HG02642 (cell line): Measurements from ENCODE around the gene WDR49.
"Not testable (repeated sequence)": the region's sequence is repeated elsewhere in the genome, so short reads cannot be mapped to it uniquely, and the experiment has no call there.

Source experiments
- ATAC-seq: cut with Tn5 transposase; IDR thresholded peaks from one replicate; pipeline ENCODE4 v1.9.1; 2021; ENCODE audit warnings: mild to moderate bottlenecking; ENCODE audit not compliant: unreplicated experiment, poor library complexity

WDR49 gene

DNA sequence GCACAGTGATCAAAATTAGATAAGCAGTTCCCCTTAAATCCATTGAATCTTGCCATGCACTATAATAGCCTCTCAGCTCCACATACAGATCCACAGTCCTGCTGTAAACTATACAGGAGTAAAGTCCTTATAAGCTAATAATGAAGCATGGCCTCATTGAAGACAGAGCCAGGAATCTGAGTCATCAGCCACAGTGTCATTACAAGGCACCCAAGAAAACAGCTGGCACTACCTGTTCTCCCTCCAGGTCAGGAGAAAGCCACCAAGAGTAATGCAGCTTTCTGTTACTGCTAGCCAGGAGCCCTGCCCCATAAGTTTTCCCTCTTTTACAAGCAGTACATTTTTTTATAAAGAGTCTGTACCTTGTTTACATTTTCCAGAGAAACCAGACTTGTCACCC, 27.3 kb downstream of the WDR49 start:
- ATAC-seq, result no peak

DNA sequence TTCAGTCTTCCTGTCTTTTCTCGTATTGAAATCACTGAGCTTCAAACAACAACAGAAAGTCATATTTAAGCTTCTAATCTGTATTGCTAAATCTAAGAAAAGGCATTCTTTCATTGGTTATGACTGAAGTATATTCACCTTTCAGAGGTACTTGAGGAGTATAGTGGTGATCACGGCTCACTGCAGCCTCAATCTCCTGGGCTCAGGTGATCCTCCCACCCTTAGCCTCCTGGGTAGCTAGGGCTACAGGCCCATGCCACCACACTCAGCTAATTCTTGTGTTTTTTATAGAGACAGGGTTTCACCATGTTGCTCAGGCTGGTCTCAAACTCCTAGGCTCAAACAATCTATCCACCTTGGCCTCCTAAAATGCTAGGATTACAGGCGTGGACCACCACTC, 38.7 kb downstream of the WDR49 start:
- no peak for ATAC-seq

DNA sequence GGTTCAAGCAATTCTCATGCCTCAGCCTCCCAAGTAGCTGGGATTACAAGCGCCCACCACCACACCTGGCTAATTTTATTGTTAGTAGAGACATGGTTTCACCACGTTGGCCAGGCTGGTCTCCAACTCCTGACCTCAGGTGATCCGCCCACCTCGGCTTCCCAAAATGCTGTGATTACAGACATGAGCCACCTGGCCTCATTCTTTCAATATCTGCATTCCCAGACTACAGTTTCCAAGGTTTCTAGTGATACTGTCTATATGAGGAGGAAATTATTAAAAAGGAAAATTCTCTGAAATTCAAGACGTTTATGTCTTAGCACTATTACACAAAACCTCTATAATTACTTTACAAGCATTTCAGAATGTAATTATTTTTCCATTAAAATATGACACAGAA, 39.5 kb downstream of the WDR49 start:
- not testable (repeated sequence) for ATAC-seq

DNA sequence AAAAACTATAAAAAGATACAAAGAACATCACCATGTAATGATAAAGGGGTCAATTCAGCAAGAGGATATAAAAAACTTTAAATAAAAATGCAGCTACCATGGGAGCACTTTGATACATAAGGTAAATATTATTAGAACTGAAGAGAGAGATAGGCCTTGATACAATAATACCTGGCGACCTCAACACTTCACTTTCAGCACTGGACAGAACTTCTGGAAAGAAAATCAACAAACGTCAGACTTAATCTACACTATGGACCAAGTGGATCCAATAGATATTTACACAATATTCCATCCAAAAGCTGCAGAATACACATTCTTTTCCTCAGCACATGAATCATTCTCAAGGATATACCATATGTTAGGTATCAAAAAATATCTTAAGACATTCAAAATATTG, 42.0 kb downstream of the WDR49 start:
- no peak for ATAC-seq

DNA sequence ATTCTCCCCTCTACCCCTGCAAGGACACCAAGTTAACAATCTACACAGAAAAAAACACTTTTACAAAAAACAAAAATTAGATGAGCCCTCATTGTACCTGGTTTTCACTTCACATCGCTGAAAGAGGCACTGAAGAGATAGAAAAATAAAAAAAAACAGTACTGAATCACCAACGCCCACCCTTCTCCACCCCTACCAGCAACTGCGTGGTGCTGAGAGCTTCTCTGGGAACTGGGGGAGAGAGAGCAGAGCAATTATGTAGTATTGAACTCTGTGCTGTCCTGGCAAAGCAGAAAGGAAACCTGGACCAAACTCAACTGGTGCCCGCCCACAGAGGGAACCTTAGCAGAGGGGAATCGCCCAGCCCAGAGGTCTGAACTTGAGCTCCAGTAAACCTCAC, 44.6 kb downstream of the WDR49 start:
- no peak for ATAC-seq

DNA sequence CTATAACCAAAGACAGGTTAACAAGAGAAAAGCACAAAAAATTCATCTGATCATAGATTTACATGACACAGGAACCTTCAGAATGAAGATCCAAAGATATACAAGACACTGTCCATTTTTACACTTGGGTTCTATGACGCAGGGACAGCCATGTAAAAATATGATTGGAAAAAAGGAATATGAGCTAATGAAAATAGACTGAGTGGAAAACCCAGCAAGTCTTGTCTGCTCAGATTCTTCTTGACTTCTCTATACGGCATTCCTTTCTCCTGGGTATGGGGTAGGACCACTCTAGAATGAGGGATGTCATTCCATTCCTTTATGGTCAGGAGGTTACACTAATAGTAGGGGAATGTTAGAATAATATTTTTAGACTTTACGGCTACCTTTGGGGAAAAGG, 46.9 kb downstream of the WDR49 start:
- no peak for ATAC-seq

DNA sequence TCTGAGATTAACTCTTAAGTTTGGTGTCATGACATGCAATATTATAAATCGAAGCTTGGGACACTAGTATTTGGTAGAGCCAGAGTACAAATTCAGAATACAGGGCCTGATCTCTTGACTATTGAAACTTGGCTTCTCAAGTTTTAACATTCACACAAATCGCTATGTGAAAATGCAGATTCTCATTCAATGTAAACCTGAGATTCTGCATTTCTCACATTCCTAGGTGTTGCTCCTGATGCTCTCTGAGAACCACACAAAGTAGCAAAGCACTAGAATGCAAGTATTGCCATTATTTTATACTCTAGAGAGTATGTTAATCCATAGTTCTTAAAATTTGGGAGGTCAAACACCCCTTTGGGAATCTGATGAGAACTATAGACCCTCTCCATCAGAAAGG, 47.9 kb downstream of the WDR49 start:
- ATAC-seq, result no peak

DNA sequence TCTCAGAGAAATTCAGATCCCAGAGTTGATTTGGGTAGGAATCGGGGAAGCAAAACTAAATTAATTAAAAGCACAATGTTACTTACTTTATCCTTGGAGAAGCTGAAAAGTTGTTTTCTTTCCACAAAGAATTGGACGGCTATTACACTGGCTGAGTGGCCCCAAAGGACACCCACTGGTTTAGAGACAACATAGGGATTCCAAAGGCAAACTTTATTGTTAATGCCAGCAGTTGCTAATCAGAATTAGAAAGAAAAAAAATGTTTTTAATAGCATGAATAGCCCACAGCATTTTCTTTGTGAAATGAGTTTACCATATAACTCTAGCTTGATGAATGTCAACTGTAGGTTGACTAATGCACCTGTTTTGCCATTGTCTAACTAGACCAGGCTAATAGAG, 51.7 kb downstream of the WDR49 start:
- no peak for ATAC-seq

DNA sequence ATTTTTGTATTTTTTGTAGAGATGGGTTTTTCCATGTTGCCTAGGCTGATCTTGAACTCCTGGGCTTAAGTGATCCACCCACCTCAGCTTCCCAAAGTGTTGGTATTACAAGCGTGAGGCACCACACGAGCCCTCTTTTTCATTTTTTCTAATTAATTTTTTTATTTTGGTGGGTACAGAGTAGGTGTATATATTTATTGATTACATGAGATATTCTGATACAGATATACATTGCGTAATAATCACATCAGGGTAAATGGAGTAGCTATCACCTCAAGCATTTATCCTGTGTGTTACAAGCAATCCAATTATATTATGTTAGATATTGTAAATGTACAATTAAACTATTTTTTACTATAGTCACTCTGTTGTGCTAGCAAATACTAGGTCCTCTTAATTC, 66.1 kb downstream of the WDR49 start:
- no peak for ATAC-seq

DNA sequence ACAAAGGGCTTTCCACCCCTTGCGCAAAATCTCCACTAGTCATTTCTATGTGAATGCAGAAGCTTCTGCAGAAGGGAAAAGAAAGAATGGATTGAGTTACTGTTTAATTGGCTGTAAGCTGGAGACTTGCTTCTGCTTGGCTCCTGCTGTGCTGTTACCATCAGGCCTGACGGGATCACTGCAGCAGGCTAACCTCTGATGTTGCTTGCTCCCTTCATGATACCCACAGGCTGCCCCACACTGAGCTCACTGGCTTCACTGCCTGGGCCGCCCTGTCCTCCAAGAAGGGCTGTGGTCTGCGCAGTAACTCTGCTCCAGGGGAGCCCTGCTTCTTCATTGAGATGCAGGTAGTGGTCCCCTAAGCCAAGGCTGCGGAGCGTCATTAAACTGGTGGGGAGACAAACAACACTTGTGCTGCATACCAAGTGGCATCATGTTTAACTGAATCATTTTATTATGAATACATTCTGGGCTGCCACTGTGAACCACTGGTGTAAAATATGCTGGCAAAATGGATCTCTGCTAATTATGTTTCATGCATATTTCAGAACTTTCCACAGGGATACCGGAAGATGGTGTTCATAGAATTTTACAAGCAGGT, 78.6 kb downstream of the WDR49 start:
- no peak for ATAC-seq

DNA sequence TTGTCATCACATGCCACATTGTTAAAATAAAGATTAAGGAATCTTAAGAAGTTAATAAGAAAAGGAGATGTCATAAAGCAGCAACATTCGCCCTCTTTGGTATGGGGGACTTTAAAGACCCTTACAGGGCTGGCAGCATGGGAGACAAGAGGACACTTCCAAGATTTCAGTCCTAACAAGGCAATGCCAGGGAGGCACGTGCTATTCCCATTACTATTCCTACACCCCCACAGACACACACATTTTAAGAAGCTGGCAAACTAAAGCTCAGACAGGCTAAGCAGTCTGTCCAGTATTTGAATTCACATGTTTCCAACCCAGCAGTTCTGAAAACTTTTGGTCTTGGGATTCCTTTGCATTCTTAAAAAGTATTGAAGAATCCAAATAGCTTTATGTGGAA, 80.8 kb downstream of the WDR49 start:
- ATAC-seq, result no peak

DNA sequence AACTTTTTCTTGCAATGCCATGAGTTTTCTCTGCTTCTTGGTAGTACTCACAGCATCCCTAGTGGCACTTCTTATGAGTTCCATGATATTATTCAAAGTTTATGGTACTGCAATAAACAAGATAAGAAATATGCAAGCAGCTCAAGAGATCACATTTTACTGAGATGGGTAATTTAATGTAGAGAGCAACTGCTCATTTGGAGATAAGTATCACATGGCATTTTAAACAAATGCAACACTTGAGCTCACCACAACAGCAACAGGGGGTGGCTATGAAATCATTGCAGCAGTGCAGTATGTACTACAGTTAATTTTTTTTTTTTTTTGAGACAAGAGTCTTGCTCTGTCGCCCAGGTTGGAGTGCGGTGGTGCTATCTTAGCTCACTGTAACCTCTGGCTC, 85.1 kb downstream of the WDR49 start:
- ATAC-seq, result no peak

DNA sequence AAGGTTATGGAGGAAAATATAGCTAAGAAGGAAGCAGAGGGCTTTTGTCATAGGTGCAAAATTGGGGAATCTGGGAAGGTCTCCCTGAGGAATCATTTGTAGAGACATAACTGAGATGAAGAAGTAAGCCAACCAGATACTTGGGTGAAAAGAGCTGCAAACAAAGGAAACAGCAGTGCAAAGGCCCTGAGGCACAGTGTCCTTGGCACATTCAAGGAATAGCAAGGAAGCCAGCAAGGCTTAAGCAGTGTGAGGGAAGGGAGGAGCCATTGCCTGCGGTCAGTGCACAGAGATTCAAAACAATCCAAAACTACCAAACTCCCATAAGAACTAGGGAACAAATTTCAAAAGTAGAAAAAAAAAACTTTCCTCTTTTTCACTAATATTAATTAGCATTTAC, 88.3 kb downstream of the WDR49 start:
- ATAC-seq, result no peak

DNA sequence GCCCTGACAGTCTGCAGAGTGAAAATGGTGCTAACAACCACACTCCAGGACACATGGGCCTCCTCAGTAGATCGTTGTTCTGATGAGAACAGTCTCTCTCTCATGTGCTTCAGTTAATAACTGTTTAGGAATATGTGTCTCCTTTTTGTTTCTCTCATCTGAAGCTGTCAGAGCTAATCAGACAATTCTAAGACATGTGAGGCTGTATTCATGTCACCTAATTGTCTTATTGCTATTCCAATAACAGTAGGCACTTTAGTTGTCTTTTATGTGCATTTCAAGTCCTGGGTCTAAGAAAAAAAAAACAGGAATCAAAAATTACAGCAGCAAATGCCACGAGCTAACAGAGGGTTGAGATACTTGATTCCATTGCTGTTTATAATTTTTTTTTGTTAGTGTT, 89.1 kb downstream of the WDR49 start:
- no peak for ATAC-seq

DNA sequence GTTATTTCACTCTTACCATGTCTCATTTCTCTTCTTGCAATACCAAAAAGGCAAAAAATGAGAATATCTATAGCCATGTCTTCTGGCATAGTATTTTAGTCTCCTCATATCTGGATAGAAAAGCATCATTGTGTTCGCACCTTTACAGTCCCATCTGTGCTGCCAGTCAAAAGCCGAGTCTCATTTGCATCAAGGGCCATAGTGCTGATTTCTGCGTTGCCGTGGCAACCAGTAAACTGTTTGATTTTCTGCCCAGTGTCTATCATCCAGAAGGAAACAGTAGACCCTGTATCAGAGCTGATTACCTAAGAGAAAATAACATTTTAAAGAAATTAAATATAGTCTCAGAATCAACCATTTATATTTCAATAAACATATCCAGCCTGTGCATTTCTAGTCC, 93.8 kb downstream of the WDR49 start:
- ATAC-seq, result no peak

DNA sequence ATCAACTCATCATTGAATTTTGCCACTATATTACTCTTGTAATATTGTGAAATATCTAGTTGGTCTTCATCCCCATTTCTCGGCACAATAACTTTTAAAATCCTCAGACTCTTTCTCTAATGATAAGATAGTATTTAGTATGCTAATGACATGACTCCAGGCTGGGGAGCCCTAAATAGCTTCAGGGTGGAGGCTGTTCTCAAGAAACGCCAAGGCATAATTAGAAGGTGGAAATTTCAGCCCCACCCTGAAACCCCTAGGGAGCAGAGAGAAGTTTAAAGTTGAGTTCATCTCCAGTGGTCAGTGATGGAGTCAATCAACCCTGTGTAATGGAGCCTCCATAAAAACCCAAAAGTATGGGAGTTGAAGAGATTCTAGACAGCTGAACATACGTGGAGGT, 98.8 kb downstream of the WDR49 start:
- no peak for ATAC-seq

DNA sequence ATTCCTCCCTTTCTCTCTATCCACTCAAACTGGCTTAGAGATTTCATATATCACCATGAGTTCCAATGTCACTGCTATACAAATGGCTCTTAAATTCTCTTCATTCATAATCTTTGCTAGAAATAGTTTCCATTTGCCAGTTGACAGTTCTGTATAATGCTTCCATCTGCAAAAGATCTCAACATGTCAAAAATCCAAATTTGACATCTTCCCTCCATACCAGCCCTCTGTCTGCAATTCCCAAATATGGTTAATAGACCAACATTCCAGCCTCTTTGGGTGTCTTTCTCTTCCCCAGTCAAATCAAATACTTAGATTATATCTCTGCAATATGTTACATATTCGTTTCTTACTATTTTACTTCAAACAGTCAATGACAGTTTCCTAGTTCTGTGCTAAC, 115.7 kb downstream of the WDR49 start:
- no peak for ATAC-seq

DNA sequence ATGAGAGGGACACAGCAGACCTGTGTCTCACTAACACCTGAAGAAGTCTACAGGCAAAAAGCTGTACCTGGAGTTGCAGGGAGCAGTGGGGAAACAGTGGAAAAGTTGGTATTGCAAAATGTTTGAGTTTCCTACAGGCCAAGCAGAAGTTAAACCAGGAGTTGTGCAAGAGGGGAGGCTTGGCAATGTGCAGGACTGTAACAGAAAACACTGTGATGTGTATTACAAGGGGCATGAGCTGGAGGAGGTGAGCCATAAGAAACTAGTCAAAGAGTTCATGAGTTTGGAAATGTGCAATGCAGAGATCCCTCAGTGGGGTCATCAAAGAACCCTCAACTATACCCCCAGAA, 132.8 kb downstream of the WDR49 start:
- no peak for ATAC-seq

DNA sequence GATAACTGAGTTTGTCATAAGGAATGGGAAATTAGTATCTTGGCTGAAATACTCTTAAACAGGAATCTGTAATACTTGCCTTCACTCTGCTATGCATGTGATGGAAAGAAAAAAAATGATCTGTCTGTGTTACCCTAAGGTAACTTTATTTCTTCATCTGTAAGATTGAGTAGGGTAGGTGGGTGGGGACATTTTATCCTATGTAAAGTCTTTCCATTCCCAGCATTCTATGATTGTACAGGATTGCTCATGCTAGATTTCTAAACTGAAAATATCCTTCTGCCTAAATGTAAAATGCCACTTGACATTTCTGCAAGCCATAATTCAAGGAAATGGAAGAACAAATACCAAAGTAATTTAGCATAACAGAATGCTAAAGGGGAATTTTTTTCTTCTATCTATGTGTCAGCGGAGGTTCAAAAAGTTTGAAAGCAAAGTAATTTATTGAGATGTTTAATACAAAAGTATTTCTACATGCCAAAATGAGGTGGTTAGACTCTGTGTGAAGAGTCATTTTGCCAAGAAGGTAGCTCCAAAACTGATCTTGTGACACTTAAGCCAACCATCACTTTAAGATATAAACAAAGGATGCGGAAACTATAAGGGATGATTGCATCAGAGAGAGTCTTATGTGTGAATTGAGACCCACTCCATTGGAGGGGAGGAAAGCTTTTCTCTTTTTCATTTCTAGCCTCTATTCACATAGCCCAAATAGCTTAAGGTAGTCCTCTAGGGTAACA, 133.3 kb downstream of the WDR49 start:
- ATAC-seq, result no peak

DNA sequence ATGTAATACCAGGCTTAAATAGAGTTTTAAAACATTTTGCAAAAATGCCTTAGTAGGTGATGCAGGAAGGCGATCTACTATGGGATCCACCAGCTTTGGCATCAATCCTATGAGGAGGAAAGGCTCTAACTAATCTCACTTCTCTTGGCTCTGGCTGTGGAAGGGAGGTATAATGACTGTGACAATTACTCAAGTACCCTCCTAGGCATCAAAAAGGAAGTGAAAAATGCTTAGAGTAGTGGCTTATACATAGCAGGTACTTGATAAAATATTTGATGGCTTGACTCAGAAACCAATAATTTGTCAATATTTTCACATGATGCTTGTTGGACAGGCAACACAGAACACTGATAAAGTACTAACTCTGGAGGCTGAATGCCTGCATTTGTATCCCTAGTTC, 145.8 kb downstream of the WDR49 start:
- ATAC-seq, result peak; percentile 56

DNA sequence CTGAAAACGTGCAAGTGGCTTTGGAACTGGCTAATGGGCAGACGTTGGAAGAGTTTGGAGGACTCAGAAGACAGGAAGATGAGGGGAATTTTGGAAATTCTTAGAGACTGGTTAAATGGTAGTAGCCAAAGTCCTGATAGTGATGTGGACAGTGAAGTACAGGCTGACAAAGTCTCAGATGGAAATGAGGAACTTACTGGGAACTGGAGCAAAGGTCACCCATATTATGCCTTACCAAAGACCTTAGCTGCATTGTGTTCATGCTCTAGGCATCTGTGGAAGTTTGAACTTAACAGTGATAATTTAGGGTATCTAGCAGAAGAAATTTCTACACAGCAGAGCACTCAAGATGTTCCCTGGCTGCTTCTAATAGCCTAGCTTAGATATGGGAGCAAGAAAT, 151.3 kb downstream of the WDR49 start:
- no peak for ATAC-seq

DNA sequence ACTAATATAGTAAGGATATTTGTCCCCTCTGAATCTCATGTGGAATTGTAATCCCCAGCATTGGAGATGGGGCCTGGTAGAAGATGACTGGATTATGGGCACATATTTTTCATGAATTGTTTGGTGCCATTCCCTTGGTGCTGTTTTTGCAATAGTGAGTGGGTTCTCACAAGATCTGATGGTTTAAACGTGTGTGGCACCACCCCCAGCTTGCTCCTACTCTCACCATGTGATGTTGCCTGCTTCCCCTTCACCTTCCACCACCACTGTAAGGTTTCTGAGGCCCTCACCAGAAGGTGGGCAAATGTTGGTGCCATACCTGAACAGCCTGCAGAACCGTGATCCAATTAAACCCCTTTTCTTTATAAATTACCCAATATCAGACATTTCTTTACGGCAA, 151.8 kb downstream of the WDR49 start:
- ATAC-seq, result no peak

DNA sequence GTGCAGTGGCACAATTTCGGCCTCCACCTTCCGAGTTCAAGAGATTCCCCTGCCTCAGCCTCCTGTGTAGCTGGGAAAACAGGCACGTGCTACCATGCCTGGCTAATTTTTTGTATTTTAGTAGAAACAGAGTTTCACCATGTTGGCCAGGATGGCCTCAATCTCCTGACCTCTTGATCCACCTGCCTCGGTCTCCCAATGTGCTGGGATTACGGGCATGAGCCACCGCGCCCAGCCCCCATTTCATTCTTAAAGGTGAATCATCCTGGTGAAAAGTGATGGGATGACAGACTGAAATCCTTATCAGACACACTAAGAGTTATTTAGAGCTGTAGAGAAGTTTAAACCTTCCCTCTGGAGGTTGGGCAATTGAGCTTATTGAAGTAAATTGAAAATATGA, 155.8 kb downstream of the WDR49 start:
- ATAC-seq, result no peak
